Ammon's horn (tissue), 1 donor: ENCODE measurements around the gene SCUBE1.

Source experiments
- DNase-seq: peaks from one replicate; pipeline ENCODE4 v3.0.0-alpha.2; 2016; ENCODE audit warnings: low spot score

The SCUBE1 gene

DNA sequence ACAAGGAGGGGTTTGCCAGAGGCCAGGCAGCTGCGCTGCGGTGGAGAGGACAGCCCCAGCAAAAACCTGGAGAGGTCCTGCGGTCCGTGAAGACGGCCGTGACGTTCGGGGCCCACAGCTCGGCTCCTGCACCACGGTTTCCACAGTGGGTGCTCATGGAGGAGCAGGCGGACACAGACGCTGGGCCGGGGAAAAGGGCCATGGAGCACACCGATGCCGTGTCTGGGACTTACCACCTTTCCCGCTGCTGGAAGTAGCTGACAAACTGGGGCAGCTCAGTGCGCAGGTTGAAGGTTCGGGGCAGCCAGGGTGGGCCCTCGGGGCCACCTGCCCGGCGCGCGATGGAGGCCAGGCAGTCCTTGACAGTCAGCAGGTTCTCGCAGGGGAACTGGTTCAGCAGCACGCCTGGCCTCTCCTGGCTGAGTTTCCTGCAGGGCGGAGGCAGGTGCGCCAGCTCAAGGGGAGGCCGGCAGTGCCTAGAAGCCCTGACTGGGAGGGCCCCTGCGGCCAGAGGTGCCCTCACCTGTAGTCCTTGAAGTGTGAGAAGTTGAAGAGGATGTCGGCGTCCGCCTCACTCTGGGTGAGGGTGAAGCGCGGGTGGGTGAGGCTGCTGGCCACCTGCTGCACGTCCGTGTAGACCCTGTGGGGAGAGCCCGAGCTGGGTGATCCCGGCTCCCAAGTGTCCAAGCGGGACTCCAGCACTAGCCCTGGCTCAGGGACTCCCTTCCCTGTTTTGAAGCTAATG lies 169.0 kb downstream of the SCUBE1 start:
- DNase-seq = no peak

GRCh38 chr22:43173566-43173965 lies 169.6 kb downstream of the SCUBE1 start:
- DNase-seq = no peak

- no peak for DNase-seq
These were observed 171.0 kb downstream of the SCUBE1 start for GRCh38 chr22:43172191-43172590.

- no peak for DNase-seq
These were observed 171.6 kb downstream of the SCUBE1 start for GRCh38 chr22:43171607-43172006.

- no peak for DNase-seq
These were observed 172.1 kb downstream of the SCUBE1 start for GRCh38 chr22:43171019-43171491.

DNA sequence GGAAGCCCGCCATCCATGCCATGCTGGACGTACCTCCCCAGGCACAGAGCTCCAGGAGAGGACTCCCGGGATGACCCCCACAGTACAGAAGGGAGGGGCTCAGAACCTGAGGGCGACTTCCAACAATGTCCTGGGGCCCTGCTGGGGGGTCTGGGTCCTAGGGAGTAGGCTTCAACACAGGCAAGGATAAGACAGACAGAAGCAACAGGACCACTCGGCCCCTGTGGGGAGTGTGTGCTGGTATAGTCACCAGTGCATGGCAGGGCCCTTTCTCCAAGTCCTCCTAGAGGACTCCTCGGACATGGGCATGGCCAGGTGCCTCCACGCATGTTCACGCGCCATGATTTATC lies 173.1 kb downstream of the SCUBE1 start:
- no peak for DNase-seq

- DNase-seq = no peak
These were observed 173.7 kb downstream of the SCUBE1 start for GRCh38 chr22:43169310-43170130.

DNA sequence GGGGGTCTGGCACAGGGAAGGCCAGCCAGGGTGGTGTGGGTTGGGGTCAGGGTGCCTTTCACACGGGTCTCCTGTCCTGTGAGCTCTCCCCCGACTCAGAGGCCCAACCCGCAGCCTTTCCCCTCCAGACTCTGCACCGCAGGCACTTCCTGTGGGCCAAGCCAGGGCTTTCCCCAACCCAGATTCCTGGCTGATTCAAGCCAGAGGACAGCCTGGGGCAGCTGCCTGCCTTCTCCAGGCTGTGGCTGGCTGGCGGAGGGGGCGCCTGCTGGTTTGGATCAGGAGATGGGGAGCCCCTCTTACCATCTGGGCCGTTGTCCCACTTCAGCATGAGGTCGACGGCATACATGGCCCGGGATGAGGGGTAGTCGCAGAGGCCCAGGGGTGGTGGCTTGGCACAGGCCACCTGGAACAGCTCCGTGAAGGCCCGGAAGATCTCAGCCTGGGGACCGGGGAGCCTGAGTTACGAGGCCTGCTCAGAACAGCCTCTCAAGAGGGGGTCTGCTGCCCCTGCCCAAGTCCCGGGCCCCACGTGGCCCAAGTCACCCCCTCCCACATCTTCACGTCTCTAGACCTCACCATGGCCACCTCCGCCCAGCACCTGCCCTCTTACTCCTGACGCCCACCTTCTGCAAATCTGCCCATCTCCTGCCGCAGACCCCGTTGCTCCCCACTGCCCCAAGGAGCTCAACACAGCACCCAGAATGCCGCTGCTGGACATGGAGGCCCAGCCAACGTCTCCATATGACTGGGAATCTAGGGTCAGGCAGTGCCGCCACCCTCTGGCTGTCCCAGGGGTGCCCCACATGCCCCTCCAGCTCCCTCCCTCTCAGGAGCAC lies 174.5 kb downstream of the SCUBE1 start:
- DNase-seq = no peak

DNA sequence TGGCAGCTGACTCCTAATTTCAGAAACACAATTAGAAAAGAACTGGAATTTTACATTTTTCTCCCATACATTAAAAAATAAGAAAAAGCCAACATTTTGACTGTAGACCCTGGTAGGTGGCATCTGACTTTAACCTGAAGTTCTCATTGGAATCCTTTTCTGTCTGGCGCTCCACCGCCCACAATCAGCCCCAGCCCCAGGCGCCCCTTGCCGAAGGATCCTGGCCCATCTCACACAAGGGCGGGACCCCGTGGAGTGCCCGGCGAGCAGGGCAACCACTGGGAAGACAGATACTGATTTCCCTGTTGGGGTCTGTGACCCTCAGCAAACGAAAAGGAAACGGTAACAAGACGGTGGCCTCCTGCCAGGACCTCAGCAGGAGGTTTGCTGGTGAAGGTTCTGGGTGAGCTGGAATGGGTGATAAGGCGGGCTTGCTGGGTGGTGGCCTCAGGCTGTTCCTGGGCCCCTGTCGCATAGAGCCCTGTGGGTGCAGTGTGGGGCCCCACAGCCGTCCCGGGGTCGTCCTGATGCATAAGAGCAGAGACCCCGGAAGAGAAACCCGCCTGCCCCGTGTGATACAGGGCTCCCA lies 176.1 kb downstream of the SCUBE1 start:
- no peak for DNase-seq

DNA sequence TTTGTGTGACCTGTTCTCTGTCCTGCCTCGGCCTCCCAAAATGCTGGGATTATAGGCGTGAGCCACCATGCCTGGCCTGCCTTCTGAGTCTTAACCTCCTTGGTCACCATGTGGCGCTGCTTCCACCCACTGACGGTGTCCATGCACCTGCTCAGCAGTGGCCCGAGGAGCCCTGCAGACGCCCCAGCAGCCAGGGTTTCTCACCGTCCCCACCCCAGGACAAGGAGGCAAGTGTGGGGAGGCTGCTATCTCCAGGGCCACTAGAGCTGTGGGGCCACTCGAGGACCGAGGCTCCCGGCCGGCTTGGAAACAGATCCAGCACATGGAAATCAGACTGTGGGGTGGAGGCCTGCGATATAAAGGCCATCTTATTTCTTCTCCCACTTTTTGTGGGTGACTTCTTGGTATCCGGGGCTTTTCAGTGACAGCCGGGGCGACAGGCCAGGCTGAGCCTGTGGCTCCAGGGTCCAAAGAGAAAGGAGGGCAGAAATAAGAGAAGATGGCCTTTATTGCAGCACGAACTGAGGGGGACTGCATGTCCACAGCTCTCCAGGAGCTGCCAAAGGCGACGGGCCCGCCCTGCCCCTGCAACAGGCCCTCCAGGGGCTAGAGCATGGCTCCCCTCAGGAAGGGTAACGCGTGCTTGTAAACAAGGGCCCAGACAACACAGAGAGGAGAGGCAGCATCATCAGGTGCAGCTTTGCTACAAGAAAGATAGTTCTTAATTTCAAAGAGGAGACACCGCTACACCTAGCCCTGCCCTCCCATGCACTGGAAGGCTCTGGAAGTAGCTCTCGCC lies 176.8 kb downstream of the SCUBE1 start:
- DNase-seq = no peak

DNA sequence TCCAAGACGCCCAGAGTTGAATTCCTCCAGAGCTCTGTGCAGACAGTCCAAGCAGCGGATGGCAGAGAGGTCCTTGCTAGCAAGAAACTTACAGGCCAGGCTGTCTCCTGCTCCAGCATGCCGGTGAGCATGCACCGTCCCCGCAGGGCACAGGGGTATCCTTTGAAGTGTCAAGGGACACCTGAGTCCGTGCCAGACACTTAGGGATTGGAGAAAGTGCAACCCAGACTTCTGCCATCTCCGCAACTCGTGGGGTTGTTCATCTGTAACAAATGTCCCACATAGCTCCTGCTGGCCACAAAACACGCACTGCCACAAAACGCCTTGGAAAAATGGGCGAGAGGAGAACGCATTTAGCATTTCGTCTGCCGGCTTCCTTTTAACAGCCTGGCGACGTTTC lies 178.5 kb downstream of the SCUBE1 start:
- no peak for DNase-seq

- no peak for DNase-seq
These were observed 179.9 kb downstream of the SCUBE1 start for GRCh38 chr22:43163241-43163795.

GRCh38 chr22:43162412-43163150 lies 180.6 kb downstream of the SCUBE1 start:
- no peak for DNase-seq

DNA sequence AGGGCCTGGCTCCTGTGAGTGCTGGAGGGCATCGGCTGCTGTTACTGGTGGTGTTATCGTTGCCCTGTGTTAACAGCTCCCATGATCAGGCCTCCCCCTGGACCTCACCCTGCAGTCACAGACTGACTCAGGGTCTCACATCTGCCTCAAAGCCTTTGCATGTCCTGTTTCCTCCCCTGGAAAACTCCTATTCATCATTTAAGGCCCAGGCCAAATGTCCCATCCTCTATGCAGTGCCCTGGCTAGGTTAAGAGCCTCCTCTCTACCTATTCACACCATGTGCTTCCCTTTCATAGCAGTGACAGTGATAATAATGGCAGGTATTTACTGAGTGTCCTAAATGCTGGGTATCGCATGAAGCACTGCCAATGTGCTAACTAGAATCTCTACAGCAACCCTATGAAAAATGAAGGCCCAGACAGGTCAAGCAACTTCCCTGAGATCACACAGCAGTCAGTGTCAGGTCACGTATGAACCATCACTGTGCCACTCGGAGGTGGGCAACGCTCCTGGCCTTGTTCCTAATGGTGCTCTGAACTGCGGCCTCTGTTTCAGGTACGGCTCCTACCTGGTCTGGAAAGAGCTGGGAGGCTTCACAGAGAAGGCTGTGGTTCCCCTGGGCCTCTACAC lies 182.6 kb downstream of the SCUBE1 start:
- DNase-seq = no peak

GRCh38 chr22:43159484-43160178 lies 183.5 kb downstream of the SCUBE1 start:
- no peak for DNase-seq

DNA sequence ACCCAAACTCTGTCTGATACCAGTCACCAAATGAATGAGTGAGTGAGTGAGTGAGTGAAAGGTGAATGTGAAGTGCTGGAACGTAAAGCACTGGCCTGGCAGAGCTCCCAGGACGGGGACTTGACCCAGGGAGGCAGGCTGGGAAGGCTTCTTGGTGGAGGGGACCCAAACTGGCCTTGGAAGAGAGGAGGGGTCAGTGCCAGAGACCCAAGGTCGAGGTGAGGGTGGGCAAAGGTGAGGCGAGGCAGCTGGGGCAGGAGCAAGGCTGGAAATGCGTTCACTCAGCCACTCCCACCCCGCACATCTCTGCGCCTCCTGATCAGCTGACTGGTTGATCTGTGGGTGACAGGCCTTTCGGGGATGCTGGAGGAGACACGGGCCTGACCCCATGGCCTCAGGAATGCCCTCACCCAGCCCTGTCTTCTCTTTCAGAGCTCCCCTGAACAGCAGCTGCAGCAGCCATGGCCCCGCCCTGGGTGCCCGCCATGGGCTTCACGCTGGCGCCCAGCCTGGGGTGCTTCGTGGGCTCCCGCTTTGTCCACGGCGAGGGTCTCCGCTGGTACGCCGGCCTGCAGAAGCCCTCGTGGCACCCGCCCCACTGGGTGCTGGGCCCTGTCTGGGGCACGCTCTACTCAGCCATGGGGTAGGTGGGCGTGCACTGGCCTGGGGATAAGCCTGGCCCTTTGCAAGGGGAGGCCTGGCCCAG lies 184.2 kb downstream of the SCUBE1 start:
- DNase-seq = no peak

DNA sequence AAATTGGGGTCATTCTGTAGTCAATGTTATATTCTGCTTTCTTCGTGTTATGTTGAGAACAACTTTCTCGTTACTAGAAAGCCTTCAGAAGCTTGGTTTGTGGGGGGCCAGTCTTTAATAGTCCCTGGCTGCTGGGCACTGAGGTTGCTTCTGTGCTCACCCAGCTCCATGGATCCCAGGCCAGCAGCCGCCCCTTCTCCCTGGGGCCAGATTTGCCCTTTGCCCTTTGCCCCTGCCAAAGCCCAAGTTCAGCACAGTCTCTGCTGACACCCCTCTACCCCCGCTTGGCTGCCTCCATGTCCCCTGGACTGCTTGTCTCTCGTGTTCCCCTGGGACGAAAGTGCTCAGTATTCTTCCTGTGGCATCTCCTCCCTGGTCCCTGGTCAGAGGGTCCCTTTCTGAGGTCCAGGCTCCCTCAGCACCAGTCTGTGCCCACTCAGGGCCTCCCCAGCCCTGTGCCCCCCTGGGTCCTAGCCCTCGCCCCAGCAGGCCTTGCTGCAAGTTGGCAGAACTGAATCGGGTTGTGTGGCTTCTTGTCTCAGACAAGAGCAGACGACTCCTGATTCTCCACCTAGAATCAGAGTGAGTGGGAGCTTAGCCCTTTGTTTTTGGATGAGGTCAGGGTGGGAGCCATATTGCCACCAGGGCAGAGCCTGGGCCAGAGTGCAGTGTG lies 185.2 kb downstream of the SCUBE1 start:
- no peak for DNase-seq

DNA sequence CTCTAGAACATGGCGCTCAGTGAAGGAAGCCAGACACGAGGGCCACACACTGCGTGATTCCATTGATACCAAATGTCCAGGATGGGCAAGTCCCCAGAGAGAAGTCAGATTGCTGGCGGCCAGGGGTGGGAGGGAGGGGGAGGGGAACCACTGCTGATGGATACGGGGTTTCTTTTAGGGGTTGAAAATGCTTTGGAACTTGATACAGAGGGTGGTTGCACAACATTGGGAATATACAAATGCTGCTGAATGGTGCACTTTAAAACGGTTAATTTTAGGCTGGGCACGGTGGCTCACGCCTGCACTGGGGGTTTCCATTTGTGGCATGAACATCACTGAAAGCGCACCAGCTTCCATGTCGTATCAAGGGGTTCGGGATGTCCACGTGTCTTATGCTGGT lies 186.8 kb downstream of the SCUBE1 start:
- DNase-seq = no peak
